Stimulated activated CD8-positive, alpha-beta memory T cell treated with anti-CD3 and anti-CD28 coated beads, Interleukin-4, amount 100 ng/mL, for 24 hours (primary cell): ENCODE measurements around the gene IGSF3.
"Not testable (repeated sequence)": the region's sequence is repeated elsewhere in the genome, so short reads cannot be mapped to it uniquely, and the experiment has no call there.

Experiments used
- DNase-seq: peaks from one replicate; pipeline ENCODE4 v3.0.0-alpha.2; 2020; ENCODE audit warnings: low read depth

Gene IGSF3

DNA sequence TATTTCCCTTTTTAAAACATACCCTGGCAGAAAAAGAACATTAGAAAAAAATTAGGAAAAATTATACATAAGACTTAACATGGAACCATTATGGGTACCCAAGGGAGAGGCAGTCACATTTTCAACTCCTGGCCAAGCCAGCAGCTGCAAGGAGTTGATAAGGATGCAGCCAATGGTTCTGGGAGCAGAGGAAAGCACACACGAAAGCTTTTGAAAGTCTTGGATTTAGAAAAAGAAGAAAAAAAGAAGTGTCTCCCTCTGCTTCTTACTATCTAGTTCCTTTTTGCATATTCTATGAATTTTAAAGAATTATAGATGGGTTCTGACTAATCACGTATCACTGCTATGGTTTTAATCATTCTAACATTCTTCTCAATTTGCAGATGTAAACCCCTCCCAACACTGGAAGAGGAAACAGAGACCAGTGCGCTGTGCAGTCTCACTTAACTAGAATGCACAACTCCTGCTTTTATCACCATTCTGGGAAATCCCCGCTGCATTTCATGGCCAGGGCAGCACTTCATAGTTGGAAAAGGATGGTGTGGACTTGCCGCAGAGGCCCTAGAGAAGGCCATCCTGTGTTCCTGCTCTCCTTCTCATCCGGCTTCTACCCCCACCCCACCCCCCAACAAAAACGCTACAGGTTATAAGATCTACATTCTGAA lies 94.0 kb downstream of the IGSF3 start:
- no peak for DNase-seq

DNA sequence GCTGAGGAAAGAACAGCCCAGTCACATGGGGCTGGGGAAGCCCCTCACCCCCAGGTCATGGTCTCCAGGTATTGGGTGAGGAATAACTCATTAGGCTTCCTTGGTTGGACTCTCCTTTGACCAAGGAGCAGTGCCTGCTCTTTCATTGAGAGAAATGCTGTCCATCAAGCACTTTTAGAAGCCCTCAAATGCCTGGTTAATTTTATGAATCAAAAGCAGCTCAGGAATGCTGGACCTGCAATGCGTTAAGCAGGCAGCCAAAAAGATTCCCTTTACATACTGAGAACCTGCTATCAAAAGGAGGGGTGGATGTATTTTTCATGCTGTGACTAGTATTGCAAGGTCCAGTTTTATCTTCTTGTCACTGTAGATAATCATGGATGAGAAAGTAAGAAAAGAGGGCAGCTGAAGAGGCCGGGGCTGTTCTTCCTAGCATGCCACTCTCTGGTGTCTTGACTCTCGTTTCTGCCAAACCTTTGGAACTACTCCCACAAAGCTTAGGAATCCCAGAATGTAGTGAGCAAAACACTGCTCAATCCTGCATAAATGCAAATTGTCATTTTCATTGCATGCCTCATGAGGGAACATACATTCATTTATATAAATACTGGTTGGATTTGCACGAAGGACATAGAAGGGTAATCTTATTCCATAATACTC lies 94.6 kb downstream of the IGSF3 start:
- no peak for DNase-seq

DNA sequence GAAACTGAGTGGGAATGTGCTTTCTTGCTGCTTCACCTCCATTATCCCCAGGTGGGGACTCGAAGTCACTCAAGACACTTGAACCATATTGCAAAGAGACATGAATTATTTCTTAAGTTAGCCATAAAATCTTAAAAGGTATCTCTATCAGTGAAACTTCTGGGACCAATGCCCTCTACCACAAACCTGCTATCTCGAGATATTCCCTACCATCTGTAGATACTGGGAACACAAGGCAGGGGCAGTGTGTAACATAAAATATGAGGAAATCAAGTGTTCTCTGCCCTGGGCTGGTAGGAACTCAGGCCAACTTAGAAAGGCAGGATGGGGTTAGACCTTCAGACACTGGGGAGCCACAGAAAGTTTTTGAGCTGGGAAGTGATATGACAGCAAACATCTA lies 95.4 kb downstream of the IGSF3 start:
- DNase-seq, result no peak

DNA sequence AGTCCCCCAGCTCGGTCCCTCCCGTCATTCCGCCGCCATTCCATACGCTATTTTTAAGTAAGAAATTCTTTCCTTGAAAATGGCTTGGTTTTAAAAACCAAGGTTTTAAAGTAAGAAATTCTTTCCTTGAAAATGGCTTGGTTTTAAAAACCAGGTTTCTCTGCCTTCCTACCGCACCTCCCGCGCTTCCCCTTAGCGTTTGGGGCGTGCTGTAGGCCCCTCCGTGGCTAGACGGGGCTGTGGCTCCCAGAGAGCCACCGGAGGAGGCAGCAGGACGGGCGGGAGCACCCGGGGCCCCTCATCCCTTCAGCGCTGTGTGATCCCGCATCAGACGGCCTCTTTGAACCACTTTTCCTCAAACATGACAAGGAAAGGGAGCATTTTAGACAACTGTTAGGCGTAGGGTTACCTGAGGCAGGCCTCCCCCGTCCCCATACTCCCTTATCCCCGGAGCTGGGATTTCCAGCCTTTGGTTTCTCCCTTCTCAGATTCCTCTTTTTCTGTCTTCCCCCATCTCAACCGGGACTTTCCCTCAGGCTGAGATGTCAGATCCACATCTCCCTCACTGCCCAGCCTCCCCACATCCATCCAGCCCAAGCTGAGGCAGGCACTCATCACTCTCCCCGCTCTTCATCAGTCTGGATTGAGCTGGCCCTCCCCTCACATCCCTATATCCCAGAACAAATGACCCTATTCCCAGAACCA lies 96.2 kb downstream of the IGSF3 start:
- no peak for DNase-seq

DNA sequence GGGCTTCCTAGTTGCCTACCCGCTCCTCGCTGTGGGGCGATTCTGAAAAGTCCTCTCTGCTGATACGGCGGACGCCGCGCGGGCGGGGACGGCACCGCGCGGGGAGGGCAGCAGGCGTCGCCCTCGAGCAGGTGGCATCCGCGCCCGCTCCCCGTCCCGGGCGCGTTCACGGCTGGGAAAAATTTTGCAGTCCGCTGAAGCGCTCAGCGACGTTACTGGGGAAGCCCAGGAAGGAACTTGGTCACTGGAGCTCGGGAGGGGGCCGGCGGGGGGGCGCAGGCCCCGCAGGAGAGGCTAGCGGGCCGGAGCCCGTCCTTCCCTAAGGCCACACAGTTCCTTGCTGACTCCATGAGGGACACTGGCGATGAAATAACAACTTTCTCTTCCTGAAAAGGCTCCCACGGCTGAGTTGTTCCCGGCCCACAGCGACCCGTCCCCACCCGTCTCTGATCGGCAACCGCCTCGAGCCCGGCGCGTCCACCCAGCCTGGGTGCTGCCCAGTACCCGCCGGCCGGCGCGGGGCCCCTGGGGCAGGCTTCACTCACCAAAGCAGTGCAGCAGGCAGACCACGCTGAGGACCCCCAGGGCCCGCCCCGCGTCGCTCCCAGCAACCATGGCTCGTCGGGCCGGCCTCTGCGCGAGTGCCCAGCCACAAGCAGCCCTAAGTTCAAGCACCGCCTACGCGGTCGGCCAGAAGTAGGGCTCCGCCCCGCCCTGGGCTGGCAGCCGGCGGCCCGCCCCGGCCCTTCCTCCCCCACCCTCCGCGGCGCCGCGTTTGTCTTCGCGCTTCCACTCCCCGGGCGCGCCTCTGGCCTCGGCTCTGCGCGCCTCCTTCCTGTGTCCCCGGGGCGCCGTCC lies 96.9 kb downstream of the IGSF3 start, which contains the start of gene CD58:
CD58 (minus strand) TSS at position 669 of the 857 bp plus-strand sequence; CDS start at position 615, 54 bp downstream.
- peak; percentile 82 for DNase-seq

DNA sequence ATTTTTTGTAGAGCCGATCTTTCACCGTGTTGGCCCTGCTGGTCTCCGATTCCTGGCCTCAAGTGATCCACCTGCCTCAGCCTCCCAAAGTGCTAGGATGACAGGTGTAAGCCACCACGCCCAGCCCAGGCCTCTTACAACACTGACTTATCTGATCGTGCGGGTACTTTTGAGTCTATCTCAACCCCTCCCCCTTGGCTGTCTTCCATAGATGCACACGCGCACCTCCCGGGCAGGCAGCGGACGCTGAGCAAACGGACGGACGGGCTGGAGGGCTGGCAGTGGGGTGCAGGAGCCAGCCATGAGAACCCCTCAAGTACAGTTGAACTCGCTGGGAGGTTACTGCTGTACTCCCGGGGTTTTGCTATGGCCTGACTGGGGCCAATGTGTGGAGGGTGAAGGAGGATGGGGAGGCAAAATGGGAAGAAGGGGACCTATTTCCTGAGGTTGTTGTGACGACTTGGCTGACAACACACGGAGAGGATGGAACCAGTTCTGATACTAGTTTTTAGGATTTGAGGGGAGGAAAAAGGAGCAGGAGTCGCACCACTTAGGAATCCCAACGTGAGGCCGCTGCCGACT lies 97.7 kb downstream of the IGSF3 start:
- peak; percentile 19 for DNase-seq

DNA sequence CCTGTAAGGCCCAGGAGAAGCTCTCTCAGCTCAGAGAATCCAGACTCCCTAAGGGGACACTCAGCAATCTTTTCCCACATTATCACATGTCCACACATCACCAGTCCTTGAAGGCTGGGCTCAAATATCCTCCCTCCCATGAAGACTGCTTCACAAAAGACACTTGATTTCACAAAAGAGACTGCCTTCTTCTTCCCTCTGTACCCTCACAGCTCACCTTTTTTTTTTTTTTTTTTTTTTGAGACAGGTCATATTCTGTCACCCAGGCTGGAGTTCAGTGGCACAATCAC lies 98.2 kb downstream of the IGSF3 start:
- DNase-seq, result no peak

DNA sequence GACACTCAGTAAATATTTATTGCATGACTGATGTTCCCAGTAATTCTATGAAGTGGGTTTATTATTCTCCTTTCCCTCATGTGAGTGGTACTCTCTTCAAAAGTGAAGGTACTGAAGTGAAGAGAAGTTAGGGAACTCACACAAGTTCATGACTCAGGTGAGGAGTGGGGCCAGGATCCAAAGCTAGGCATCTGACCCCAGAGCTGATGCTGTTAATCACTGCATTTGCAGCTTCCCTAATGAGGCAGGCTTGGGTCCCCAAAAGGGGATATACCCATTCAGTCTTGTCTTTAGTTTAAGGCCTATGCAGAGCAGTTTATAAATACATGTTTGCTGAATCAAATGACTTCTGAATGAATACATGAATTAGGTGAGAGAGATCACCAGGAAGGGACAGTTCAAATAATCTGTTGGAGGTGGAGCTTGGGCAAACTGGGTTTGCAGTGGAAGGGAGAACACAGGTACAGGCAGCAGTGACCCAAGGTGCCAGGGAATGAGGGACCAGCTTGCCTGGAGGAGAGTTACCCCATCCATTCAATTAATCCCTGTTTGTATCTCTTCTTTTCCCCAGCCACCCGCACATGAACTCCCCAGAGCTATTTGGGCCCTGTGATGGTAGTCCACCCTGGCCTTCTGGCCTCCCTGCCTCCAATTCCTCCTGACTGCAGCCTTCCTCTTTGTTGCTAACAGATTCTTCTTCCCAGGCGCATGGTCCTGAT lies 98.7 kb downstream of the IGSF3 start:
- no peak for DNase-seq

DNA sequence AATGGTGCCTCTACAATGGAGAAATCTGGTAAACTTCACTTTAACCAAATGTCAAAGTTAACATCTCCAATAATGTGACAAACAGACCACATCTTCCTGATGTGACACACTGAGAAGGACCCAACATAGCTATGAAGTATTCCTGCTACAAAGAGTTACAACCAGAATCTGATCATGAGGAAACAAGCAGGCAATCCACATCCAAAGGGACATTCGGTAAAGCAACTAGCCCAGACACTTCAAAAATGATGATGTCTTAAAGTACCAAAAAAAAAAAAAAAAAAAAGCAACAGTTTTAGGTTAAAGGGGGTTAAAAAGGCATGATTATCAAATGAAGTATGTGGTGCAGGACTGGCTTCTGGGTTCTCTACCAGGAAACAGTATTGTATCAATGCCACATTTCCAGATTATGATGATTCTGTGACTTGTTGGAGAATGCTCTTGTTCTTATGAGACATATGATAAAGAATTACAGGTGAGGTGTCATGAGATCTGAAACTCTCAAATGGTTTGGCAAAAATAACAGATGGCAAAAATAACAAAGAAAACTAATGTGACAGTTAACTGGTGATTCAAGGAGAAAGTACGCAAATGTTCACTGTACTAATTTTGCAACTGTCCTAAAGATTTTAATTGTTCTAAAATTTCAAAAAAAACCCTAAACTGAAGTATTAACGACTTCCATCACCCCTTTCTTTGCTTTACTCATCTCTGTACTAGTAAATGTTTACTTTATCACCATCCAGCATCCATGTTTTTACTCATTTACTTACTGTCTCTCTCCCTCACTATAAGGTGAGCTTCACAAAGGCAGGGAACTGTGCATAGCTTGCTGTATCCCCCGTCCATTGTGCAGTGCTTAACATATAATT lies 99.5 kb downstream of the IGSF3 start:
- DNase-seq, result no peak

DNA sequence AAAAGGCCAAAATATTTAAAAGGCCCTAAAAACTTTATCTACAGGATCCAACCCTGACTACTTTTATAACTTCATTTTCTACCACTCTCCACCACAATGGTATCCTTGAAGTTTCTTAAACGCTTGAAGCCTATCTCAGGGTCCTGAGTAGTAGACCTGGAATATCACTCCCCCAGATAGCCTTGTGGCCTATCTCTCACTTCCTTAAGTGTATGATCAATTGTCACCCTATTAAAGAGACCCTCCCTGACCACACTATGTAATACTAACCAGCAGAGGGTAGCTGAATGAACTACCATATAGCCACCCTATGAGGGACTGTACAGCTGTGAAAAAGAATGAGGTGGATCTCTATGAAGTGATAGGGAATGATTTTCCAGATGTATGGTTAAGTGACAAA lies 102.3 kb downstream of the IGSF3 start:
- no peak for DNase-seq

DNA sequence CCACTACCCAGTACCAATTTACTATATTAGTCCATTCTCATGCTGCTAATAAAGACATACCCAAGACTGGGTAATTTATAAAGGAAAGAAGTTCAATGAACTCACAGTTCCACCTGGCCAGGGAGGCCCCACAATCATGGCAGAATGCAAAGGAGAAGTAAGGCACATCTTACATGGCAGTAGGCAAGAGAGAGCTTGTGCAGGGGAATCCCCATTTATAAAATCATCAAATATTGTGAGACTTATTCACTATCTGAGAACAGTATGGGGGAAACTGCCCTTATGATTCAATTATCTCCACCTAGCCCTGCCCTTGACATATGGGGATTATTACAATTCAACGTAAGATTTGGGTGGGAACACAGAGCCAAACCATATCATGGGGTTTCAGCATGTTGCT lies 103.1 kb downstream of the IGSF3 start:
- DNase-seq, result no peak

DNA sequence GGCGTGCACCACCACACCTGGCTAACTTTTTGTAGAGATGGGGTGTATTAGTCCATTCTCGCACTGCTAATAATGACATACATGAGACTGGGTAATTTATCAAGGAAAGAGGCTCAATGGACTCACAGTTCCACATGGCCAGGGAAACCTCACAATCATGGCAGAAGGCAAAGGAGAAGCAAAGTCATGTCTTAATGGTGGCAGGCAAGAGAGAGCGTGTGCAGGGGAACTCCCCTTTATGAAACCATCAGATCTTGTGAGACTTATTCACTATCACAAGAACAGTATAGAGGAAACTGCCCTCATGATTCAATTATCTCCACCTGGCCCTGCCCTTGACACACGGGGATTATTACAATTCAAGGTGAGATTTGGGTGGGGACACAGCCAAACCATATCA lies 105.1 kb downstream of the IGSF3 start:
- not testable (repeated sequence) for DNase-seq

DNA sequence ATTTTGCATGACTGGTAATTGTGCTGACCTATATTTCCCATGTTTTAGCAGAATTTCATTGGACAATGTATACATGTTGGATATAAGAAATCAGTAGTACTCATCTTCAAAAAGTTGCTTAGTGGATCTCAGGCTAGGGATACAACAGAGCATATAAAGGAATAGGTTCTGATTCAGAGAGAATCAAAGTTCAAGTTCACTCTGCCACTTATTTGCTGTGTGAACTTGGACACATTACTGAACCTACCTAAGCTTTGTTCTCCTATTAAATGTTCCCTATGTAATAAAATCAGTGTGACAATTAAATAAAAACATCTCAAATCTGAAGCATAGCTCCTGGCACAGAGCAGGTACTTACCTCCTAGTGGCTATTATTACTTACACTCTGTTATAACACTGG lies 106.0 kb downstream of the IGSF3 start:
- DNase-seq, result no peak

DNA sequence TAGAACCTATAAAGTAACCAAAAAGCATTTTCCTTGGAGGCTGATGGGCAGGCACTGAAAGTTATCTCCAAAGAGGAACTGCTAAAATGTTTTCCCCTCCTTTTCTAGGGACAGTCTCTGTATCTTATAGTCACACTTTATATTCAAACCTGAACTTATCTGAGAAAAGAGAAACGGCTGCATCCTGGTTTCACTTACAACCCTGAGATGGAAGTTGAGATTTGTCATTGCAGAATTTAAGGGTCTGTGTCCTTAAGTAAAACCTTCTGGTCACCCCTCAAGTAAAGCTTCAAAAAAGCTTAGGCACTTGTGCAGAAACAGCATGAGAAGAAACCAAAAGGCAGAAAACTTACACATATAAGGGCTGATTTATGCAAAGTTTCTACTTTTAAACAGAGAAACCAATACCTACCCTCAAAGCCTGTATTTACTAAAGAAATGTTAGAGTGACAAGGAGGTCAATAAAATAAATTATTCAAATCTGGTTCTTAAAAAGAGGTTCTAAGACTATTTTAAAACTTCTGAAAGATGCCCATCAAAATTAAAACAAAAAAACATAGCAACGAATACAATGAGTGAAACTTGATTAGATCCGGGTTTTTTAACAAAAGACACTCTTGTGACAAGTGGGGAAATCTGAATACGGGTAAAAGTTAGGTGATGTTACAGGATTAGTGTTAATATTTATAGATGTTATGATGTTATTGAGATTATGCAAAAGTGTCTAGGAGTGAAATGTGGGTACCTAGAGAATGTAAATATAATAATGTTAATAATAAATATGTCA lies 106.6 kb downstream of the IGSF3 start:
- no peak for DNase-seq

DNA sequence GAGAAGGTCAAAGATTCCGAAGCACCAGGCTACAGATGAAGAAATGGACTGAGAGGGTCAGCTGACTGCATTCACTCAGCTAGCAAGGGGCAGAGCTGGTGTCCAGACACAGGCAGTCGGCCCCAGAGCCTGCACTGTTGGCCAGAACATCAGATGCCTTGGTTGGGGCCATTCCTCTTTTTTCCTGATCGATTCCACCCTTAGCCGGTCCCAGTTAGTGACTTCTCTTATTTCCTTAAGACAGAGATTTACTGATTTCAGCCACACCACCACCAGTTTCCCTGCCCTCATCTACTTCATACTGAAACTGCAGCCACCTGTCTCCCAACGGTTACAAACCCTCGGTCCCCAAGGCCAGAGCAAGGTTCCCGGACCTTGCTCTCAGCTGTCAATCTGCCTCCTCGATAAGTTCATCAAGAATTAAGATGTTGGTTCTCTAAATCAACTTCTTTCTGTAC lies 108.2 kb downstream of the IGSF3 start:
- DNase-seq, result no peak

DNA sequence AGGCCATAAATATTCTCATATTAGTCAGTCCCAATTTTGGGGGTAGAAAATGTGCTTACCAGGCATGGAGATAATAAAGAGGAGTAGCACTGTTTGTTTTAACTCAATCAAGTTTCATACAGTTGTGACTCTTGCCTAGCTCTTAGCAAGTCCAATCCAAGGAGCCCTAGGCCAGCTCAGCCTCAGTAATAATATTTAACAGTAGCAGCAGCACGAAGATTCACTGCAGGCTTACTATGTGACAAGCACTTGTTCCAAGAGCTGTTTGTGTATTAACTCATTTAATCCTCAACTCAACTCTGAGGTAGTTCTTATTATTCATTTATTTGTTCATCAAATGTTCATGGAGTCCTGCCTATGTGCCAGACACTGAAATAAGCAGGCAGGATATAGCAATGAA lies 109.0 kb downstream of the IGSF3 start:
- no peak for DNase-seq

DNA sequence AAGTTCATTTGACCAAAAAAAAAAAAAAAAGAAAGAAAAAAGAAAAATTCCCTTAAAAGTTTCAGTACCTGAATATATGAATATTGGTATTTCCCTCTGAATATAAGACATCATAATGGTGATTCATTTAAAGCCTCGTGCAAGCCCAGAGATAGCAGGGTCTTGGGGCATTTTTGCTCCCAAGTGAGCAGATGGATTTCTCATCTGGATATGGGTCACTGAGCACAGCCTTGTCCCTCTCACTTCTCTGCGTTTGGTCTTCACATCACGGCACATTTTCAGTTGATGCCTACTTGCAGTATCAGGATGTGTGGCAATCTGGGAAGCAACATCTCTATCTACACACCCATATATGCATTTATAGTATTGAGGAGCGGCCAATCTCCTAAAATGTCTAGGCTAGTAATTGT lies 109.4 kb downstream of the IGSF3 start:
- no peak for DNase-seq

DNA sequence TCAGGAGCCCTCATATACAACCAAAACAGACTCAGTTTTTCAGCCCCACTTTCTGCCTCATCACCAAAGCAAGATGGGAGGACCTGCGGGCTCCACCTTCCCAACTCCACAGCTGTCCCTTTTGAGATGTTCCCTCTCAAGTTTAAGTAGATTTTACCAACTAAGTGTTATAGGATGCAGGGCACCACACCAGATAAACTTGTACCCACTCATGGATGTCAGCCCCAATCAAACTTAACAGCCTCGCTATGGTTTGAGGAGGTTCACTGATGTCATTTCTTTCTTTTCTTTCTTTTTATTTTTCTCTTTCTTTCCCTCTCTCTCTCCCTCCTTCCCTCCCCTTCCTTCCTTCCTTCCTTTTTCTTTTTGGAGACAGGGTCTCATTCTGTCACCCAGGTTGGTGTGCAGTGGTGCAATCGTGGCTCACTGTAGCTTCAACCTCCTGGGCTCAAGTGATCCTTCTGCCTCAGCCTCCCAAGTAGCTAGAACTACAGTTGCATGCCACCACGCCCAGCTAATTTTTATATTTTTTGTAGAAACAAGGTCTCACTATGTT lies 110.1 kb downstream of the IGSF3 start:
- DNase-seq, result no peak

DNA sequence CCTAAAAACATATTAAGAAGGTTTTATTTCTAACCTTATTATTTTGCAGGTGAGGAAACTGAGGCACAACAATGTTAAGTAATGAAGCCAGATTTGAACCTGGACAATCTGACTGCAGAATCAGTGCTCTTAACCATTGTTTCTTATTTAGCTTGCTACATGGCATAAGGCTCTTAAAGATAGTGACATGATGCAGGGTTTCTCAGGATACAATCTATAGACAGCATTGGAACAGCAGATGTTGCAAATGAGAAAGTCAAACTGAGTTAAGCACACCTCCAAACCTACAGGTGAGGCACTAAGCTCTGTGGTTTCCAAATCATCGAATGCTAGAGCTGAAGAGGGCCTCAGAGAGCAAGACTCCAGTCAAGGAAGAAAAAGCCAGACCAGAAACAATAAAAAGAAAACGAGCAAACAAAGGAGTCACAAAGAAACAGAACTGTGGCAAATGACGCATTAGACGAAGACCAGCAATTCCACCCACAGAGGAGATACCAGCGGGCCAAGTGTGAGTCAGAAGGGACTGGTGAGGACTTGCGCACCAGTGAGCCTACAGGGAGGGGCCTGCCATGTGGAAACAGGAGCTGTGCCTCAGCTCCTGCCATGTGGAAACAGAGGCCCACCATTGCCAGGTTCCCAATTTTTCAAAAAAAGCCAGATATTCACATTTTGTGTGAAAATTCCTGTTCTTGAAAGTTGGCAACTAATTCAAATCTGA lies 111.1 kb downstream of the IGSF3 start:
- DNase-seq, result peak; percentile 58
